Myocyte (in vitro differentiated cells): ENCODE results near the gene COG4. TPM values are rescaled to one million over a fixed set of nuclear protein-coding genes. Genes with fewer than 3 reads are reported as not detected.
"Not testable (repeated sequence)": the region's sequence is repeated elsewhere in the genome, so short reads cannot be mapped to it uniquely, and the experiment has no call there.

Source experiments
- DNase-seq: peaks from one replicate; pipeline ENCODE4 v3.0.0-alpha.2; 2012; ENCODE audit warnings: low read depth
- polyA plus RNA-seq: library from polyadenylated mRNA; unstranded; fragments of >200 nt; gene quantifications from one replicate; pipeline ENCODE4 v1.2.1, GENCODE V29; 2012; ENCODE audit warnings: missing spikeins
- total RNA-seq: library from RNA; depleted of rRNA; stranded (reverse); fragments of >200 nt; gene quantifications from 2 replicates; pipeline ENCODE4 v1.2.3, GENCODE V29; 2014

COG4 gene
- total RNA-seq: 63.1 and 88.9 TPM in 2 replicates
- polyA plus RNA-seq: 53.7 TPM

DNA sequence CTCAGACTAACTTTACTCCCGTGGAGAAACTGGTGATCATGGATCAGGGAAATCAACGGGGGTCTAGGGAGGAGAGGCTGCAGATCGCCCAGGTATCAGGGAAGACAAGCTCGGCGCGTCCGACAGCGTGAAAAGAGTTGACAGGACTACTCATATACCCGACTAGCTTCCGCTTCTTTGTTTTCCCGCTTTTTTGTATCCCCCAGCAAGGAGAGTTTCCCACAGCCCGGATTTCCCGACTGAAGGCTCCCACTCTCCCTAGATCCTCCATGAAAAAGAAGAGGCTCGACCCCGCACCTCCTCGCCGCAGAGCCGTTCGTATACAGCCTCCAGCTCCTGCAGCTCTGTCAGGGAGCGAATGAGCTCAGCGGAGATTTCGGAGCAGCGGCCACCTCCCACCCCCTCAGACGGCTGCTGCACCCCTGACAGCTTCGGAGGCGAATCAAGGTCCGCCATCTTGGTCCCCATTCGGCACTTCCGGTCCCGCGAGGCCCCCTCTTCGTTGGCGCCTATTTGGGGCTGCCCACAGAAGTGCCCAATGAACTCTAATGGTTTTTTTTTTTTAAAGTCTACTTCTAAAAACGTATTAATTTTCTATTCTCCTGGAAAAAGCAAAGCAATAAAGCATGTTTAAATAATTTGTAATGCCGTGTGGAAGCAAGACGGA lies at the start of gene COG4:
Gene COG4, minus strand, starts transcription at position 479 of the 667 bp plus-strand sequence. Its CDS starts 11 bp downstream, at position 468.
- DNase-seq: peak; percentile 90

GRCh38 chr16:70572926-70573270 lies 49.5 kb upstream of the COG4 start:
- DNase-seq: no peak

DNA sequence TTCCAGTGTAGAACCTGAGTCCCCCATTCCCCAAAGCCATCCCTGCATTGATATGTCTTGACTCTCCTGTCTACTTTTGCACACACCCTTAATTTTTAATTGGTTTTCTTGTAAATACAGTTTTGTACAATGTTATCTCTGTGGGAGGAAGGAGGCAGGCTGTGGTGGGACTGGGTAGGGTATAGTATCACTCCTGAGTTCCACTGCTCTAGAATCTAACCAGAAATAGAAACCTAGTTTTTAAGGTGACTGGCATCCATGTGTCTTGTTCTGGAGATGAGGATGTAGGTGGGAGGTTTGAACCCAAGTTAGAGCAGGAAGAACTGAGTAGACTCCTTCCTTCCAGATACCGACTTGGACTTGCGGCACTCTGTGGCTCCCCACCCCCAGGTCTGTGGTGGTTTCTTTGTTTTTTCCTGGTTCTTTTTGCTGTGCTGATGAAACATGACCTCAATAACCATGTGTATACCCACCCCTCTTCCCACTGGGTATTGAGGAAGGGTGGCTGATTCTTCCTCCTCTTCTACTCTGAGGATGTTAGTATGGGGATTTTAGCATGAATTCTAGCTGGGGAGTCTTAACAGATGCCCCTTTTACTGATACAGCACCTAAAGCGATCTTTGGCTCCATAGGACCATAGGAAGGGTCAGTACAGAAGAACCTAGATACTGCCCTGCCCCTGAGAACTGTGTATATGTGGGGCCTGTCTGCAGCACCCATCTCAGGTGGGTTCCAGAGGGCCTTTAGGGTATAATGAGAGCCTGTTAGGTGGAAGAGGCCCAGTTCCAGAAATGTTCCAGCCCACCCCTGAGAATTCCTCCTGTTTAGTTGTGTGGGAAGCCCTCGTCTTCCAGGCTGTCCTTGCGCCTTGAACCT lies 48.9 kb upstream of the COG4 start:
- no peak for DNase-seq

GRCh38 chr16:70571623-70572022 lies 48.3 kb upstream of the COG4 start:
- no peak for DNase-seq

DNA sequence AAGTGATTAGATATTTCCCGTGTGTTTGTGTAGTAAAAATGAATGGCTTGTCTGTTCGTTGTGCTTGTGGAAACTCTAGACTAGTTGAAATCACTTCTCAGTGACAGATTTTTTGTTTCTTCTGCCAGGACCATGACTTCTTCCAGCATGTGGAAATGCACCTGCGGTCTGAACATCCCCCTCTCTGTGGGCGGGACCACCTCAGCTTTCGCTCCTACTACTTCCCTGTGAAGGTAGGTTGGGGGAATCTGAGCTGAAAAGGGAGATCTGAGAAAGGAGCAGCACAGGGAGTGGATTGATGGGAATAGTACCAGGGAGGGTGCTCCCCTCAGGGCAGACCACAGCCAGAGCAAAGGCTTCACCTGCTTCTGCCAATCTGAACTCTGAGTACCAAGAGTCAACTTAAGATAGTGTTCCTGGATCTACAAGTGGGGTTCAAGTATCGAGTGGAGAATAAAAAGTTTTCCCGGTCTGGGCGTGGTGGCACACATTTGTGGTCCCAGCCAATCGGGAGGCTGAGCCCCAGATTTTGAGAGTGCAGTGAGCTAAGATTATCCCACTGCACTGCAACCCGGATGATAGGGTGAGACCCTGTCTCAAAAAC lies 47.7 kb upstream of the COG4 start:
- DNase-seq: peak; percentile 83

DNA sequence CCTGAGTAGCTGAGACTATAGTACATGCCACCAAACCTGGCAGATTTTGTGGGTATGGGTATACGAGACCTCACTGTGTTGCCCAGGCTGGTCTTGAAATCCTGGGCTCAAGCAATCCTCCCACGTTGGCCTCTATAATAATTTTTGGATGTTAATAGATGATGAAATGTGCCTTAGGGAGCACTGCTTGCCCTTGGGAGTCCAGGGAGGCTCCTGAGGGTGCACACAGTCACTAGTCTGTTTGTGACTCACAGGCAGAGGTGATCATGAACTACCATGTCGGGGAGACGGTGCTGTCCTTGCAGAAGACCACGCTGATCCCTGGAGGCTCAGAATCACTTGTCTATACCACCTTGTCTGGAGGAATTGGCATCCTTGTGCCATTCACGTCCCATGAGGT lies 46.4 kb upstream of the COG4 start:
- no peak for DNase-seq

GRCh38 chr16:70568601-70569237 lies 45.4 kb upstream of the COG4 start:
- no peak for DNase-seq

- no peak for DNase-seq
These were observed 41.7 kb upstream of the COG4 start for GRCh38 chr16:70565053-70565452.

GRCh38 chr16:70563636-70564035 lies 40.3 kb upstream of the COG4 start:
- DNase-seq: no peak

- no peak for DNase-seq
These were observed 38.3 kb upstream of the COG4 start for GRCh38 chr16:70561623-70562022.

GRCh38 chr16:70556063-70556462 lies 32.7 kb upstream of the COG4 start:
- DNase-seq: no peak

DNA sequence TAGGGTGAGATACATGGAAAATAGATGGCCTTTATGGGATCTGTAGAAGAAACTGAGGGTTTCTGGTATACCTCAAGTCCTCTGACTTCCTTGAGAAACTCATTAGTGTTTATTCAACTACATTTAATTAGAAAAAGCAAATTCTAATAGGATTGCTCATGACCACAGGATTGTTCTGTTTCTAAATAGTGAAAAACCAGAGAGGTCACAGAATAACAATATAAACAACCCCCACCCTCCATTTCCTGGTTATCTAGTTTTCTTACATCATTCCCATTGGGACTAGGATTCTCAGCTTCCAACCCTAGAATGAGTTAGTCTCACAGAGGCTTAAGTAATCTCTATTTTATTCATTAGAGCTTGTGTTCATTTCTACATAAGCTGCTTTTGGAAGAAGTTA lies 30.3 kb upstream of the COG4 start:
- peak; percentile 25 for DNase-seq

DNA sequence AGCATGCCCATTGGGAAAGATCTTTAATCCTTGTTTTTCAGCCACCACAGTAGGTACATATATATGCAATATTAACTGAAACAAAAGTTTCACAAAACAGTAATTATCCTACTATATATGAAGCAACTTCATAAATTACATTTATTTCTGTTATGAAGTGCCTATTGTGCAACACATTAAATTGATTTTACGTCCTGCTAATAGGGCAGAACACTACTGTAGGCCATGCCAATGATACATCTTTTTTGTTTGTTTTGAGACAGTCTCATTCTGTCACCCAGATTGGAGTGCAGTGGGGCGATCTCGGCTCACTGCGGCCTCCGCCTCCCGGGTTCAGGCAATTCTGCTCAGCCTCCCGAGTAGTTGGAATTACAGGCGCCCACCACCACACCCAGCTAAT lies 29.3 kb upstream of the COG4 start:
- no peak for DNase-seq

DNA sequence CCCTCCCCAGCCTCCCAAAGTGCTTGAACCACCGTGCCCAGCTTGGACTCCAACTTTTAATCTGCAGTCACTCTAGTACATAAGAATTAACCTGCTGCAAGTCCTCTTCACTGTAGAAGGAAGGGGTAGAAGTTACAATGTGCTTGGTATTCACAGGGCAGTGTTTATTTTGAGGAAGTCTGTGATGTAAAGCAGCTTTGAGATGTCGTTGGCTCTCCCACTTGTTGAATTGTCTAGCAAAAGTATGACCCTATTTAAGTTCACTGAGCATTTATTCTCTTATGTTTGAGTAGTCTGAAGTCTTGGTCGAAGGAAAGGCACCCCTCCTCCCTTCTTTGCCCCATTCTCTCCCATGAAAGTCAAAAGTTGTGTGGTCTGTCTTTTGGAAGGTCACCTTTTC lies 28.4 kb upstream of the COG4 start:
- DNase-seq: no peak

DNA sequence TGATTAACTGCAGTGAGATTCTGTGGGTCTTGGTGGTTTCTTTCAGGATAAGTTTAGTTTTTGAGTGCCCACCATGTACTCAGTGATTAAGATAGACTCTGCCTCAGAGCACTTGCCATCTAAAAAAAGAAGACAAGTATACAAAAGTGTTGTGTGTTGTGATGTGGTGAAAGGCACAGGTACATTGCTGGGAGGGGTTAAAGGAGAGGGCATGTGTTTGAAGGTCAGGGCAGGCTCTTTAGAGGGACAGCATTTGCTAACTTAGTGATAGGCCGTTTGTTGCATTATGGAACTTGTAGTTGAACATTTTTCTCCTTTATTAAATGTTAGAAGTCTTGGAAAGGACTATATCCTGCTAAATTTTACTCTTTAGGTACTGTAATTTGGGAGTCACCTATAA lies 26.7 kb upstream of the COG4 start:
- DNase-seq: no peak

- DNase-seq: no peak
These were observed 25.6 kb upstream of the COG4 start for GRCh38 chr16:70548936-70549335.

GRCh38 chr16:70544548-70544947 lies 21.2 kb upstream of the COG4 start:
- no peak for DNase-seq

DNA sequence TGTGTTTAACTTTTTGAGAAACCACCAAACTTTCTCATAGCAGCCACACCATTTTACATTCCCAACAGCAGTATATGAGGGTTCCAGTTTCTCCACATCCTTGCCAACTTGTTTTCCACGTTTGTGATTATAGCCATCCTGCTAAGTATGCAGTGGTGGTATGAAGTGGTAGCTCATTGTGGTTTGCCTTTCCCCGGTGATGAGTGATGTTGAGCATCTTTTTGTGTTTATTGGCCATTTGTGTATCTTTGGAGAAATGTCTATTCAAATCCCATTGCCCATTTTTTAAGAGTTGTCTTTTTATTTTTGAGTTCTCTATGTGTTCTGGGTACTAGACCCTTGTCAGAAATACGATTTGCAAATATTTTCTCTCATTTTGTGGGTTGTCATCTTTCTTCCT lies 17.6 kb upstream of the COG4 start:
- DNase-seq: no peak

DNA sequence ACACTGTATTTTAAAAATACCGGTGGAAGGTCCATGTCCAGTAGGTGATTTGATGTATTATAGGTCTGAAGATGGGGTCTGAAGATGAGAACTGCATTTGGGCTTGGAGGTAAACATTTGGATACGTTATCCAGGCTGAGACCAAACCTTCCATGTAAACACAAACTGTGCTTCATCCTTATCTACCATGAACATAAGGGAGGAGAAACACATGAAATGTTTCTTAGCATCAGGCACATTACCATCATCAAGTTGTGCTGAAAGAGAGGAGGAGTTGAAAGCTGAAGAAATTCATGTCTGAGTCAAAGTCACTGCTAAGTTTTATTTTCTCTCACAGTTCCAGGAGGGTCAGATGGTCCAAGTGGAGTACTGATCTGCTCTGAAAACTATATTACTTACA lies 11.6 kb upstream of the COG4 start:
- no peak for DNase-seq

DNA sequence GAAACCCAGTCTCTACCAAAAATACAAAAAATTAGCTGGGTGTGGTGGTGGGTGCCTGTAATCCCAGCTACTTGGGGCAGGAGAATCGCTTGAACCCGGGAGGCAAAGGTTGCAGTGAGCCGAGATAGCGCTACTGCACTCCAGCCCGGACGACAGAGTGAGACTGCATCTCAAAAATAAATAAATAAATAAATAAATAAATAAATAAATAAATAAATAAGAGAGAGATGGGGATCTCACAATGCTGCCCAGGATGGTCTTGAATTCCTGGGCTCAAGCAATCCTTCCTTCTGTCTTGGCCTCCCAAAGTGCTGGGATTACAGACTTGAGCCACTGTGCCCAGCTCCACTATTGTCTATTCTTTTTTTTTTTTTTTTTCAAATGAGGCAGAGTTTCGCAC lies 6.6 kb upstream of the COG4 start:
- not testable (repeated sequence) for DNase-seq

GRCh38 chr16:70529051-70529777 lies 5.9 kb upstream of the COG4 start:
- peak; percentile 67 for DNase-seq
